NT2/D1 (cell line): ENCODE data around the gene ZDHHC8.

Source experiments
- SUZ12 ChIP-seq: IDR thresholded peaks from 2 replicates; pipeline ENCODE4 v1.6.1; 2011; ENCODE audit not compliant: insufficient read length, insufficient read depth; ENCODE audit errors: extremely low read depth
- YY1 ChIP-seq: IDR thresholded peaks from 2 replicates; pipeline ENCODE4 v1.6.1; 2011; ENCODE audit not compliant: insufficient read length, insufficient read depth
- ZNF274 ChIP-seq: IDR thresholded peaks from 2 replicates; pipeline ENCODE4 v1.6.1; 2011; ENCODE audit warnings: mild to moderate bottlenecking, low read depth, low read length

- no peak for TF ChIP-seq YY1
- TF ChIP-seq ZNF274, result no peak
- TF ChIP-seq SUZ12, result no peak
These were observed 36.1 kb upstream of the ZDHHC8 start for GRCh38 chr22:20095521-20095920.
